LHCN-M2 (cell line): Measurements from ENCODE around the gene TSPAN32. TPM values are rescaled to one million over a fixed set of nuclear protein-coding genes. Genes with fewer than 3 reads are reported as not detected.
"Not testable (repeated sequence)": the region's sequence is repeated elsewhere in the genome, so short reads cannot be mapped to it uniquely, and the experiment has no call there.

ENCODE experiments used
- DNase-seq: peaks from one replicate; pipeline ENCODE4 v3.0.0-alpha.2; 2012; ENCODE audit warnings: low read depth
- total RNA-seq: library from RNA; depleted of rRNA; stranded (reverse); fragments of >200 nt; gene quantifications from 2 replicates; pipeline ENCODE4 v1.2.3, GENCODE V29; 2014

The TSPAN32 gene
- total RNA-seq, 1 experiment from 2014 or later = not detected

- DNase-seq = not testable (repeated sequence)
Observed at GRCh38 chr11:2333486-2334205, 31.8 kb downstream of the TSPAN32 start.

GRCh38 chr11:2335286-2335685 lies 33.5 kb downstream of the TSPAN32 start:
- DNase-seq = not testable (repeated sequence)

- not testable (repeated sequence) for DNase-seq
Observed at GRCh38 chr11:2338760-2339159, 36.9 kb downstream of the TSPAN32 start.

- no peak for DNase-seq
Observed at GRCh38 chr11:2342557-2342956, 40.7 kb downstream of the TSPAN32 start.

- DNase-seq = no peak
Observed at GRCh38 chr11:2342981-2343380, 41.2 kb downstream of the TSPAN32 start.

- DNase-seq = no peak
Observed at GRCh38 chr11:2343502-2343901, 41.7 kb downstream of the TSPAN32 start.

GRCh38 chr11:2345050-2345449 lies 43.2 kb downstream of the TSPAN32 start:
- DNase-seq = no peak

GRCh38 chr11:2346014-2346413 lies 44.2 kb downstream of the TSPAN32 start:
- no peak for DNase-seq

GRCh38 chr11:2346586-2347307 lies 44.9 kb downstream of the TSPAN32 start:
- DNase-seq = no peak

- no peak for DNase-seq
Observed at GRCh38 chr11:2347308-2347830, 45.6 kb downstream of the TSPAN32 start.

GRCh38 chr11:2348986-2349385 lies 47.2 kb downstream of the TSPAN32 start:
- peak; percentile 5 for DNase-seq

GRCh38 chr11:2351701-2352100 lies 49.9 kb downstream of the TSPAN32 start:
- no peak for DNase-seq

GRCh38 chr11:2352420-2352819 lies 50.6 kb downstream of the TSPAN32 start:
- no peak for DNase-seq

GRCh38 chr11:2355000-2355644 lies 53.3 kb downstream of the TSPAN32 start:
- no peak for DNase-seq

- no peak for DNase-seq
Observed at GRCh38 chr11:2357246-2357645, 55.4 kb downstream of the TSPAN32 start.

- DNase-seq = not testable (repeated sequence)
Observed at GRCh38 chr11:2357651-2358050, 55.8 kb downstream of the TSPAN32 start.

- no peak for DNase-seq
Observed at GRCh38 chr11:2358754-2359442, 57.1 kb downstream of the TSPAN32 start.

- DNase-seq = no peak
Observed at GRCh38 chr11:2359557-2359956, 57.7 kb downstream of the TSPAN32 start.

GRCh38 chr11:2360081-2360642 lies 58.3 kb downstream of the TSPAN32 start:
- DNase-seq = no peak

- DNase-seq = no peak
Observed at GRCh38 chr11:2361565-2361964, 59.8 kb downstream of the TSPAN32 start.

- DNase-seq = no peak
Observed at GRCh38 chr11:2362414-2362813, 60.6 kb downstream of the TSPAN32 start.
